ENCODE results near the gene DPP9.
"Not testable (repeated sequence)": the region's sequence is repeated elsewhere in the genome, so short reads cannot be mapped to it uniquely, and the experiment has no call there.

The DPP9 gene

GRCh38 chr19:4723595-4724514 lies at the start of gene DPP9:
Gene DPP9, minus strand, starts transcription at chr19:4723842. Its CDS starts 3,936 bp downstream, at chr19:4719906.
- peak; percentile 91 for DNase-seq (ENCODE audit: low read depth)

- no peak for DNase-seq (ENCODE audit: low read depth)
Measured at GRCh38 chr19:4773047-4773640, 49.5 kb upstream of the DPP9 start.

GRCh38 chr19:4772566-4772965 lies 48.9 kb upstream of the DPP9 start:
- DNase-seq (ENCODE audit: low read depth) = no peak

- peak; percentile 57 for DNase-seq (ENCODE audit: low read depth)
Measured at GRCh38 chr19:4768934-4769777, 45.5 kb upstream of the DPP9 start.

GRCh38 chr19:4764393-4764660 lies 40.7 kb upstream of the DPP9 start:
- no peak for DNase-seq (ENCODE audit: low read depth)

- no peak for DNase-seq (ENCODE audit: low read depth)
Measured at GRCh38 chr19:4763021-4763420, 39.4 kb upstream of the DPP9 start.

- DNase-seq (ENCODE audit: low read depth) = no peak
Measured at GRCh38 chr19:4760285-4760650, 36.6 kb upstream of the DPP9 start.

- peak; percentile 29 for DNase-seq (ENCODE audit: low read depth)
Measured at GRCh38 chr19:4759388-4760284, 36.0 kb upstream of the DPP9 start.

- no peak for DNase-seq (ENCODE audit: low read depth)
Measured at GRCh38 chr19:4758659-4759058, 35.0 kb upstream of the DPP9 start.

- DNase-seq (ENCODE audit: low read depth) = no peak
Measured at GRCh38 chr19:4758082-4758481, 34.4 kb upstream of the DPP9 start.

GRCh38 chr19:4755459-4755858 lies 31.8 kb upstream of the DPP9 start:
- DNase-seq (ENCODE audit: low read depth) = no peak

- DNase-seq (ENCODE audit: low read depth) = no peak
Measured at GRCh38 chr19:4754248-4754647, 30.6 kb upstream of the DPP9 start.

GRCh38 chr19:4749870-4750590 lies 26.4 kb upstream of the DPP9 start:
- no peak for DNase-seq (ENCODE audit: low read depth)

GRCh38 chr19:4748589-4748988 lies 24.9 kb upstream of the DPP9 start:
- DNase-seq (ENCODE audit: low read depth) = no peak

GRCh38 chr19:4748185-4748584 lies 24.5 kb upstream of the DPP9 start:
- no peak for DNase-seq (ENCODE audit: low read depth)

GRCh38 chr19:4745986-4746385 lies 22.3 kb upstream of the DPP9 start:
- DNase-seq (ENCODE audit: low read depth) = no peak

GRCh38 chr19:4745175-4745574 lies 21.5 kb upstream of the DPP9 start:
- not testable (repeated sequence) for DNase-seq (ENCODE audit: low read depth)

GRCh38 chr19:4744451-4745174 lies 21.0 kb upstream of the DPP9 start:
- DNase-seq (ENCODE audit: low read depth) = no peak

GRCh38 chr19:4742723-4743646 lies 19.3 kb upstream of the DPP9 start:
- no peak for DNase-seq (ENCODE audit: low read depth)
